Loucy (cell line): ENCODE measurements around the gene KRTAP10-12.

Experiments used
- EZH2phosphoT487 ChIP-seq: fragments of 200-600 bp; IDR thresholded peaks from 2 replicates; pipeline ENCODE4 v1.6.1; 2018; ENCODE audit warnings: antibody characterized with exemption, mild to moderate bottlenecking, moderate library complexity, borderline replicate concordance
- TF ChIP-seq, protein P1 (sequence below): fragments of 200-600 bp; sonication (generic); conservative IDR thresholded peaks from 2 replicates; pipeline ENCODE4 v1.5.1; 2014; ENCODE audit warnings: mild to moderate bottlenecking, antibody characterized with exemption, low read length

DNA sequence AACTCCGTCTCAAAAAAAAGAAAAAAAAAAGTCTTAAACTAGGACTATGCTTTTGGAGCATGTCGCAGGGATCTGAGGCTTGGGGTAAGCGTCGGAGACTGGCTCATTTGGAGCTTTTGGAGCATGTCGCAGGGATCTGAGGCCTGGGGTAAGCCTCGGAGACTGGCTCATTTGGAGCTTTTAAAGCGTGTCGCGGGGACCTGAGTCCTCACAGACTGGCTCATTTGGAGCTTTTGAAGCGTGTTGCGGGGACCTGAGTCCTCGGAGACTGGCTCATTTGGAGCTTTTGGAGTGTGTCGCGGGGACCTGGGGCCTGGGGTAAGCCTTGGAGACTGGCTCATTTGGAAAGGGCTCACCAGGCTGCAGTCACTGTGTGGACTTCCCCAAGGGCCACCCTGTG, 28.0 kb downstream of the KRTAP10-12 start:
- TF ChIP-seq, protein P1, sequence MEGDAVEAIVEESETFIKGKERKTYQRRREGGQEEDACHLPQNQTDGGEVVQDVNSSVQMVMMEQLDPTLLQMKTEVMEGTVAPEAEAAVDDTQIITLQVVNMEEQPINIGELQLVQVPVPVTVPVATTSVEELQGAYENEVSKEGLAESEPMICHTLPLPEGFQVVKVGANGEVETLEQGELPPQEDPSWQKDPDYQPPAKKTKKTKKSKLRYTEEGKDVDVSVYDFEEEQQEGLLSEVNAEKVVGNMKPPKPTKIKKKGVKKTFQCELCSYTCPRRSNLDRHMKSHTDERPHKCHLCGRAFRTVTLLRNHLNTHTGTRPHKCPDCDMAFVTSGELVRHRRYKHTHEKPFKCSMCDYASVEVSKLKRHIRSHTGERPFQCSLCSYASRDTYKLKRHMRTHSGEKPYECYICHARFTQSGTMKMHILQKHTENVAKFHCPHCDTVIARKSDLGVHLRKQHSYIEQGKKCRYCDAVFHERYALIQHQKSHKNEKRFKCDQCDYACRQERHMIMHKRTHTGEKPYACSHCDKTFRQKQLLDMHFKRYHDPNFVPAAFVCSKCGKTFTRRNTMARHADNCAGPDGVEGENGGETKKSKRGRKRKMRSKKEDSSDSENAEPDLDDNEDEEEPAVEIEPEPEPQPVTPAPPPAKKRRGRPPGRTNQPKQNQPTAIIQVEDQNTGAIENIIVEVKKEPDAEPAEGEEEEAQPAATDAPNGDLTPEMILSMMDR, result no peak
- TF ChIP-seq EZH2phosphoT487, result no peak
